Glutamatergic neuron (in vitro differentiated cells): ENCODE data around the gene PIEZO1. TPM values are rescaled to one million over a fixed set of nuclear protein-coding genes. Genes with fewer than 3 reads are reported as not detected.
A peak's percentile ranks its signal among the peaks of the same experiment; 100 is the strongest.
"Not testable (repeated sequence)": the region's sequence is repeated elsewhere in the genome, so short reads cannot be mapped to it uniquely, and the experiment has no call there.

Experiments used
- DNase-seq: peaks from one replicate; pipeline ENCODE4 v3.0.0; 2022
- H3K27ac Mint-ChIP-seq: one replicate; pipeline ENCODE4 v1.8.0; 2020; ENCODE audit warnings: mild to moderate bottlenecking, mixed read lengths, inconsistent platforms; ENCODE audit not compliant: unreplicated experiment
- H3K27me3 Mint-ChIP-seq: one replicate; pipeline ENCODE4 v1.8.0; 2020; ENCODE audit warnings: mild to moderate bottlenecking, moderate library complexity, mixed read lengths, inconsistent platforms; ENCODE audit not compliant: unreplicated experiment
- H3K36me3 Mint-ChIP-seq: one replicate; pipeline ENCODE4 v1.8.0; 2020; ENCODE audit warnings: mild to moderate bottlenecking, mixed read lengths, inconsistent platforms; ENCODE audit not compliant: unreplicated experiment
- H3K4me1 Mint-ChIP-seq: one replicate; pipeline ENCODE4 v1.8.0; 2020; ENCODE audit warnings: mild to moderate bottlenecking, low read depth, mixed read lengths, inconsistent platforms; ENCODE audit not compliant: unreplicated experiment
- H3K4me3 Mint-ChIP-seq: one replicate; pipeline ENCODE4 v1.8.0; 2020; ENCODE audit warnings: mild to moderate bottlenecking, mixed read lengths, inconsistent platforms; ENCODE audit not compliant: unreplicated experiment
- H3K9me3 Mint-ChIP-seq: one replicate; pipeline ENCODE4 v1.8.0; 2020; ENCODE audit warnings: mild to moderate bottlenecking, moderate library complexity, mixed read lengths, inconsistent platforms; ENCODE audit not compliant: unreplicated experiment
- total RNA-seq: library from RNA; stranded (reverse); fragmentation: NEBNext Ultra II Directional; extraction: Animal tissue kit (Norgen Biotek cat#: 25700); gene quantifications from one replicate; pipeline ENCODE4 v1.2.1, GENCODE V29; 2021; ENCODE audit not compliant: unreplicated experiment
- TF ChIP-seq, protein P1 (sequence below): fragments of 200-600 bp; sonication (generic); IDR thresholded peaks from one replicate; pipeline ENCODE4 v1.5.0; 2021; ENCODE audit not compliant: partially characterized antibody, unreplicated experiment

The PIEZO1 gene
- total RNA-seq, 1 donor from 2014 or later: 12.3 TPM

DNA sequence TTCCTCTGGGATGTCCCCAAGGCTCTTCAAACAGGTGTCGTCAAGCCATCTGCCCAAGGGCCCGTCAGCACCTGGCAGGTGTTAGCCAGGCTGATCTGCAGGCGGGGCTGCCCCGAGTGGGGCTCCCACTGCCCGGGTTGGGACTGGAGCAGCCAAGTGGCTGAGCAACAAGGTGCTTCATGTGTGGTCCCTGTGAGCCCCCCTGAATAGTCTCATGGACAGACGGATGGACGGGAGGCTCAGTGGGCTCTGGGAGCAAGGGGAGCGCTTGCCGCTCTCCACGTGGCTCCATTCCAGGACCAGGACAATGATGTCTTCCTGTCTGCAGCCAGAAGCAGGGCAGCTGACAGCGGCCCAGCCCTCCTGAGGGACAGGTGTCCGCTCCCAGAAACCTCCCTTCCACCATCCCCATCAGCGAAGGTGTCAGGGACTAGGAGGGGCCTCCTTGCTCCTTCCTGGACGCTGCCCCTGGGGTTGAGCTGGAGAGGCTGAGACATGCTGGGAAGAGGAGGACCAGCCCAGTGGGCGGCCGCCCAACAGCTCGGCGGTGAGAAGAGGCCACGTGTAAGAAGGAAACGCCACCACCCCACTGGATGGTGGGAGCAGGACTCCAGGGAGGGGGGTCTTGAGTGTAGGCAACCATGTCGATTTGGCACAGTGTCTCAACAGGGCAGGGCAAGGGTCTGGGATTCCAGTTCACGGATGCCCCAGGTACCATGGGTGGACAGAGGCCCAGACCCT is 108.3 kb downstream of the PIEZO1 start:
- TF ChIP-seq, protein P1, sequence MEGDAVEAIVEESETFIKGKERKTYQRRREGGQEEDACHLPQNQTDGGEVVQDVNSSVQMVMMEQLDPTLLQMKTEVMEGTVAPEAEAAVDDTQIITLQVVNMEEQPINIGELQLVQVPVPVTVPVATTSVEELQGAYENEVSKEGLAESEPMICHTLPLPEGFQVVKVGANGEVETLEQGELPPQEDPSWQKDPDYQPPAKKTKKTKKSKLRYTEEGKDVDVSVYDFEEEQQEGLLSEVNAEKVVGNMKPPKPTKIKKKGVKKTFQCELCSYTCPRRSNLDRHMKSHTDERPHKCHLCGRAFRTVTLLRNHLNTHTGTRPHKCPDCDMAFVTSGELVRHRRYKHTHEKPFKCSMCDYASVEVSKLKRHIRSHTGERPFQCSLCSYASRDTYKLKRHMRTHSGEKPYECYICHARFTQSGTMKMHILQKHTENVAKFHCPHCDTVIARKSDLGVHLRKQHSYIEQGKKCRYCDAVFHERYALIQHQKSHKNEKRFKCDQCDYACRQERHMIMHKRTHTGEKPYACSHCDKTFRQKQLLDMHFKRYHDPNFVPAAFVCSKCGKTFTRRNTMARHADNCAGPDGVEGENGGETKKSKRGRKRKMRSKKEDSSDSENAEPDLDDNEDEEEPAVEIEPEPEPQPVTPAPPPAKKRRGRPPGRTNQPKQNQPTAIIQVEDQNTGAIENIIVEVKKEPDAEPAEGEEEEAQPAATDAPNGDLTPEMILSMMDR: no peak
- Mint-ChIP-seq H3K27ac (no peak overlapping the region), H3K36me3 (no peaks in the 10 kb centered on the region), H3K9me3 (peaks cover 2% of the 10 kb centered on the region), H3K4me1 (no peaks in the 10 kb centered on the region), H3K4me3 (no peak overlapping the region), H3K27me3 (peaks cover 3% of the 10 kb centered on the region)
- DNase-seq: no peak

DNA sequence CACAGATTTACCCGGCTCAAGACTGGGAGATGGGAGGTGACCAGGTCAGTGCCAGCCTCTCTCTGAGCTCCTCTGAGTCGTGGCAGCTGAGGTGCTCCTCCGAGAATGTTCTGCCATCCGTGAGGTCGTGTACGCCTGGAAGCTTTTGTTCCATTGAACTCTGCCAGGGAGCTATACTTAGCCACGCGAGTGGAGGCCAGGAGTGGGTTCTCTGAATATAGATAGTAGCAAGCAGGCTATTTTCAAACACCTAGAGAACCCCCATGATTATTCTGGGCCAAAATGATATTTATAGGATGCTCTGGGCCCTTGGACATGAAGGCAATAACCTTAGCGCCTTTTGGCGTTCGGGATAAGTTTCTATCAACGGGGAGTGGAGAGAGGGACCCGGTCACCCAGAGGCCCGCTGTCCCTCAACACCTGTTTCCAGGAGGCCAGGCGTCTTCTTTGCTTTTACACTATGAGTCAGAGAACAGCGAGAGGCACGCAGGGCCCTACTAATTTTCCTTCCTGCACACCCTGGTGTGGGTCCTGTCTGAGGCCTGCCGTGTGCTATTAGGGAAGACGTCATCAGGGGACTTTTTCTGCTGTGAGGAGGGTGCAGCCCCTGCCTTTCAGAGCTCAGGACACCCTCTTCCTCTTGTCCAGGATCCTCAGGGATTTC is 111.2 kb downstream of the PIEZO1 start:
- H3K4me1 Mint-ChIP-seq: no peaks in the 10 kb centered on the region
- no peak for DNase-seq
- TF ChIP-seq, protein P1: no peak
- no peak overlapping the region for H3K4me3 Mint-ChIP-seq
- no peaks in the 10 kb centered on the region for H3K27me3 Mint-ChIP-seq
- H3K36me3 Mint-ChIP-seq: no peaks in the 10 kb centered on the region
- peaks cover 2% of the 10 kb centered on the region for H3K9me3 Mint-ChIP-seq
- no peak overlapping the region for H3K27ac Mint-ChIP-seq

DNA sequence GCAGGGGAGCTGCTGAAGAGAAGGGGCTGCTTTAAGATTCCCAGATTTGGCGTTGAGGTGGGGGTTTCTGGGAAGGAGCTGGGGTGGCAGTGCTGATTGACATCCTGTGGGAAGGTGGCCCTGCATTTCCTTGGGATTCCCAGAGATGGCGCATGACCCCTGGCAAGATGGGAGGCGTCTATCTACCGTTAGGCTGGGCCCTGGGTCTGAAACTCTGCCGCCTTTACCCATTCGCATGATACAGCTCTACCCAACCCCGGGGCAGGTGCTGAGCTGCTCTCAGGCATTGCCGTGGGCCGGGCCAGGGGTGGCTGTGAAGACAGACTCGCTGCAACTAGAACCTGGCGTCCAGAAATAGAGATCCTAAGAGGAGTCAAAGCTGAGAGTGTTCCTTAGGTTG is 112.2 kb downstream of the PIEZO1 start:
- TF ChIP-seq, protein P1: peak; percentile 22
- DNase-seq: peak; percentile 63
- Mint-ChIP-seq H3K36me3 (no peaks in the 10 kb centered on the region), H3K4me3 (no peak overlapping the region), H3K9me3 (peaks cover 5% of the 10 kb centered on the region), H3K4me1 (no peaks in the 10 kb centered on the region), H3K27me3 (no peaks in the 10 kb centered on the region), H3K27ac (no peak overlapping the region)

GRCh38 chr16:88671806-88672205 is 113.2 kb downstream of the PIEZO1 start:
- Mint-ChIP-seq H3K36me3 (no peaks in the 10 kb centered on the region), H3K9me3 (peaks cover 6% of the 10 kb centered on the region), H3K27ac (no peak overlapping the region), H3K4me1 (peaks cover 2% of the 10 kb centered on the region), H3K4me3 (no peak overlapping the region), H3K27me3 (peaks cover 3% of the 10 kb centered on the region)
- TF ChIP-seq, protein P1: no peak
- DNase-seq: no peak

DNA sequence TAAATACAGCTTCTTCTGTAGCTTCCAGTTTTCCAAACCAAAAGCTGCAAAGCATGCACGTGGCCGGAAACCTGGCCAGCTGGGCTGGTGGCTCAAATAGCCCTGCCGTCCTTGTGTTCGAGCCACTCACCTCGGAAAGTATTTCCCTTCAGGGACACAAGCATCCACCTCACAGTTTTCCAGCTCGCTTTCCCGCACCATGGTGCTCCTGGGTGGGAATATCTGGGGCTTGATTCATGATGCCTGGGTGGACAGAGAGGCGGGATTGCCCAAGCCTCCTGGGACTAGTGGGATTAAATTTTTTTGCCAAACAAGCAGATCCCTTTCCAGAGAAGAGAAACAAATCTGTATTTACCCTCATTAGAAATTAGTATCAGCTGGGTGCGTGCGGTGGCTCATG is 115.0 kb downstream of the PIEZO1 start:
- H3K36me3 Mint-ChIP-seq: no peaks in the 10 kb centered on the region
- H3K9me3 Mint-ChIP-seq: peaks cover 5% of the 10 kb centered on the region
- DNase-seq: no peak
- peaks cover 2% of the 10 kb centered on the region for H3K4me1 Mint-ChIP-seq
- H3K27ac Mint-ChIP-seq: no peak overlapping the region
- no peak overlapping the region for H3K4me3 Mint-ChIP-seq
- TF ChIP-seq, protein P1: no peak
- H3K27me3 Mint-ChIP-seq: peaks cover 3% of the 10 kb centered on the region

GRCh38 chr16:88669493-88669892 is 115.5 kb downstream of the PIEZO1 start:
- DNase-seq, H3K36me3 Mint-ChIP-seq, H3K4me1 Mint-ChIP-seq, H3K27me3 Mint-ChIP-seq, H3K27ac Mint-ChIP-seq, H3K4me3 Mint-ChIP-seq, H3K9me3 Mint-ChIP-seq: not testable (repeated sequence)
